Globus pallidus (tissue), 1 donor: ENCODE results near the gene BBX.

Experiments used
- DNase-seq: peaks from one replicate; pipeline ENCODE4 v3.0.0-alpha.2; 2015; ENCODE audit warnings: low spot score

Gene BBX

GRCh38 chr3:107522510-107523288, at the start of gene BBX:
Gene BBX (plus strand): TSS chr3:107522962. CDS start chr3:107710461, 187,499 bp downstream.
- DNase-seq = peak; percentile 97

- no peak for DNase-seq
Observed at GRCh38 chr3:107476462-107476861, 46.3 kb upstream of the BBX start.

GRCh38 chr3:107487490-107487889, 35.3 kb upstream of the BBX start:
- no peak for DNase-seq

GRCh38 chr3:107488942-107489341, 33.8 kb upstream of the BBX start:
- no peak for DNase-seq

GRCh38 chr3:107493134-107493533, 29.6 kb upstream of the BBX start:
- no peak for DNase-seq

GRCh38 chr3:107496855-107497254, 25.9 kb upstream of the BBX start:
- DNase-seq = no peak

GRCh38 chr3:107498646-107499045, 24.1 kb upstream of the BBX start:
- DNase-seq = no peak

- DNase-seq = no peak
Observed at GRCh38 chr3:107506458-107506857, 16.3 kb upstream of the BBX start.

- no peak for DNase-seq
Observed at GRCh38 chr3:107508331-107508730, 14.4 kb upstream of the BBX start.

GRCh38 chr3:107512108-107512507, 10.7 kb upstream of the BBX start:
- no peak for DNase-seq

GRCh38 chr3:107514453-107514852, 8.3 kb upstream of the BBX start:
- DNase-seq = no peak

GRCh38 chr3:107516475-107516874, 6.3 kb upstream of the BBX start:
- no peak for DNase-seq

- DNase-seq = no peak
Observed at GRCh38 chr3:107520535-107520934, 2.2 kb upstream of the BBX start.

GRCh38 chr3:107521469-107522059, 1.2 kb upstream of the BBX start:
- no peak for DNase-seq

- DNase-seq = peak; percentile 63
Observed at GRCh38 chr3:107523289-107523538, 452 bp downstream of the BBX start.

- peak; percentile 76 for DNase-seq
Observed at GRCh38 chr3:107523539-107524325, 970 bp downstream of the BBX start.

- peak; percentile 51 for DNase-seq
Observed at GRCh38 chr3:107524326-107524840, 1.6 kb downstream of the BBX start.

GRCh38 chr3:107524841-107525643, 2.3 kb downstream of the BBX start:
- peak; percentile 54 for DNase-seq

GRCh38 chr3:107525644-107526305, 3.0 kb downstream of the BBX start:
- DNase-seq = peak; percentile 30

GRCh38 chr3:107531917-107532469, 9.2 kb downstream of the BBX start:
- DNase-seq = no peak

- DNase-seq = no peak
Observed at GRCh38 chr3:107540857-107541256, 18.1 kb downstream of the BBX start.
